Neural crest cell (in vitro differentiated cells): ENCODE data around the gene KCNMA1. TPM values are rescaled to one million over a fixed set of nuclear protein-coding genes. Genes with fewer than 3 reads are reported as not detected.

ENCODE experiments used
- DNase-seq: peaks from one replicate; pipeline ENCODE4 v3.0.0; 2021; ENCODE audit warnings: low read depth, mixed read lengths, low spot score
- H3K27ac Mint-ChIP-seq: one replicate; pipeline ENCODE4 v1.8.0; 2021; ENCODE audit warnings: mild to moderate bottlenecking, mixed read lengths; ENCODE audit not compliant: unreplicated experiment
- H3K27me3 Mint-ChIP-seq: 2 replicates; pipeline ENCODE4 v1.8.0; 2021; ENCODE audit warnings: low read depth, mild to moderate bottlenecking, mixed read lengths
- H3K36me3 Mint-ChIP-seq: 2 replicates; pipeline ENCODE4 v1.8.0; 2021; ENCODE audit warnings: low read depth, mild to moderate bottlenecking, mixed read lengths
- H3K4me1 Mint-ChIP-seq: 2 replicates; pipeline ENCODE4 v1.8.0; 2021; ENCODE audit warnings: mixed read lengths
- H3K4me3 Mint-ChIP-seq: one replicate; pipeline ENCODE4 v1.8.0; 2021; ENCODE audit warnings: mild to moderate bottlenecking, mixed read lengths
- H3K9me3 Mint-ChIP-seq: 2 replicates; pipeline ENCODE4 v1.8.0; 2021; ENCODE audit warnings: mixed read lengths
- CTCF ChIP-seq: fragments of 200-600 bp; sonication (generic); conservative IDR thresholded peaks from 2 replicates; pipeline ENCODE4 v1.5.0; 2021; ENCODE audit warnings: antibody characterized with exemption, mild to moderate bottlenecking
- total RNA-seq: library from RNA; stranded (reverse); gene quantifications from 2 replicates; pipeline ENCODE4 v1.2.1, GENCODE V29; 2021

The KCNMA1 gene
- total RNA-seq, 1 donor from 2014 or later = 1.7 TPM

DNA sequence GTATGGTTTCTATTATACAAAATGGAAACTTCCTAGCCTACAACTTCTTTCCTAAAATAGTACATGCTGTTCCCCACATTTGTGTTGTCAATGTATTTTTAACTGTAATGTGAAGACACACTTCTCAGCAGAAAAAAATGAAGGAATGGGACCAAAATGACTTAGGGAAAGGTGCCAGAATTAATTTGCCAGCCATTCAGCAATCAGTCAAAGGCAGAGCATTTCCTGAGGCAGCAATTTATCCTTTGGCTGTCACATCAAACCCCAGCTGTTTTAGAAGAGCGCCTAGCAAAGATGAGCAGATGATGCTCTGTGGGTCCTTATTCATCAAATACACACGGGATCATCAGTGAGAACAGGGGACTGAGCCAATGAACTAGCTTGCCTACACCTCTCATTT lies 592.5 kb downstream of the KCNMA1 start:
- H3K36me3 Mint-ChIP-seq = no peaks in the 10 kb centered on the region
- TF ChIP-seq CTCF = no peak

DNA sequence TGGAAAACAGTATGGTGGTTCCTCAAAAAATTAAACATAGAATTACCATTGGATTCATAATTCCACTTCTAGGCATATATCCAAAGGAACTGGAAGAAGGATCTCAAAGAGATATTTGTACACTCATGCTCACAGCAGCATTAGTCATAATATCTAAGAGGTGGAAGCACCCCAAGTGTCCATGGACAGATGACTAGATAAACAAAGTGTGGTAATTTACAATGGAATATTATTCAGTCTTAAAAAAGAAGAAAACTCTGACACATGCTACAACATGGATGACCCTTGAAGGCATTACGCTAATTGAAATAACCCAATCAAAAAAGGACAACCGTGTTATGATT lies 594.2 kb downstream of the KCNMA1 start:
- Mint-ChIP-seq H3K9me3 (no peaks in the 10 kb centered on the region), H3K4me3 (no peak overlapping the region), H3K27ac (no peak overlapping the region), H3K4me1 (peaks cover 5% of the 10 kb centered on the region), H3K36me3 (no peaks in the 10 kb centered on the region), H3K27me3 (peaks cover 7% of the 10 kb centered on the region)
- no peak for DNase-seq
- TF ChIP-seq CTCF = no peak

More for the DNA sequence above, 592.5 kb downstream of the KCNMA1 start:
- Mint-ChIP-seq H3K9me3 (no peaks in the 10 kb centered on the region), H3K4me3 (no peak overlapping the region), H3K27me3 (peaks cover 7% of the 10 kb centered on the region), H3K27ac (no peak overlapping the region), H3K4me1 (peaks cover 5% of the 10 kb centered on the region)
- DNase-seq = no peak

GRCh38 chr10:77042706-77043419 lies 594.7 kb downstream of the KCNMA1 start:
- peaks cover 7% of the 10 kb centered on the region for H3K27me3 Mint-ChIP-seq
- H3K4me1 Mint-ChIP-seq = peaks cover 10% of the 10 kb centered on the region
- no peak for TF ChIP-seq CTCF
- H3K9me3 Mint-ChIP-seq = no peaks in the 10 kb centered on the region
- no peak overlapping the region for H3K4me3 Mint-ChIP-seq
- DNase-seq = no peak
- H3K27ac Mint-ChIP-seq = no peak overlapping the region
- H3K36me3 Mint-ChIP-seq = no peaks in the 10 kb centered on the region

DNA sequence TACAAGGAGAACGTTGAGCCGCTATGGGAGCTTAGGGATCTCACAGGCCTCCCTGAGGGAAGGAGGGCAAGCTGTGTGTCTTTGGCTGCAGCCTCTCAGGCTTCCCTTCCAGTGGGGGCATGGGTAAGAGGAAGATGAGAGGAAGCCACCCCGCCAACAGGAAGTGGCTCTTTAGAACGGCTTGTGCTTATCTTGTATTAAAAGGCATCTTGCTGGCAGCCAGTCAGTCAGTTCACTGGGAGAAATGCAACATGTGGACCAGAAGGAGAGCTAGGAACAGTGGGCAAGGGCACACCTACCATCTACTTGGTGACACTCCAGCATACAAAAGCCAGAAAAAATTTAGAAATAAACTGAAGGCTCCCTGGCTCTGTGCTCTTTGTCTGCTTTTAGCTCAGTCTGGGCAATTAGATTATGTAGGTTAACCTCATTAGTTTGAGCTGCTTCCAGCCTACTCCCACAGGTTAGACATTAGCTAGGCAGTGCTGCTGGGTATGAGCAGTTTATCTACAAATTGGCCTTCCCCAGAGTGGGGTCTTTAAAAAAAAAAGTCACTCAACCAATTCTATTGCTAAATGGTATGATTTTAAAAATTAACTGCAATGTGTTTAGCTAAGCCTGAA lies 595.9 kb downstream of the KCNMA1 start:
- Mint-ChIP-seq H3K4me3 (no peak overlapping the region), H3K9me3 (no peaks in the 10 kb centered on the region), H3K36me3 (no peaks in the 10 kb centered on the region), H3K4me1 (peaks cover 21% of the 10 kb centered on the region), H3K27ac (no peak overlapping the region), H3K27me3 (peaks cover 7% of the 10 kb centered on the region)
- no peak for DNase-seq
- TF ChIP-seq CTCF = no peak

- no peak for TF ChIP-seq CTCF
- no peaks in the 10 kb centered on the region for H3K36me3 Mint-ChIP-seq
- H3K4me3 Mint-ChIP-seq = no peak overlapping the region
- peaks cover 22% of the 10 kb centered on the region for H3K4me1 Mint-ChIP-seq
- no peak for DNase-seq
- no peak overlapping the region for H3K27ac Mint-ChIP-seq
- peaks cover 3% of the 10 kb centered on the region for H3K27me3 Mint-ChIP-seq
- H3K9me3 Mint-ChIP-seq = no peaks in the 10 kb centered on the region
Measured at GRCh38 chr10:77038407-77038806, 599.2 kb downstream of the KCNMA1 start.
